Measurements from ENCODE around the gene SKAP1. TPM values are rescaled to one million over a fixed set of nuclear protein-coding genes. Genes with fewer than 3 reads are reported as not detected.
"Not testable (repeated sequence)": the region's sequence is repeated elsewhere in the genome, so short reads cannot be mapped to it uniquely, and the experiment has no call there.

Gene SKAP1
- total RNA-seq, 1 donor from 2014 or later = 0.27 TPM

DNA sequence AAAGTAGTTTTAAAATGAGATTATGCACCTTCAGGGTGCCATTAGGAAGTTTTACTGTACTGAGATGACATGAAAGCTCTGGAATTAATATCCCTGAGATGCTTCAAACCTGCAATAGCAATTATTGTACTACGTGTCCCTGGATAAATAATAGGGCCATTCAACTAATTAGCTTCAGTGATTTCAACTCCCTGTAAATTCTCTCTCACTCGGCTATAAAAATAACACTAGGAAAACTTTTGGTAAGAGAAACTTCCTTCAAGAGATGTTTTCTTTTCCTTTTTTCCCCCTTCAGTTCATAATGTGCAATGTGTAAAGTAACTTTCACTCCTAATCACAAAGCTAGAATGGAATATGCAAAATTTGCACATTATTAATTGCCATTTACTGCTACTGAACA is 176.0 kb downstream of the SKAP1 start:
- Histone ChIP-seq H3K36me3 (no peaks in the 10 kb centered on the region), H3K27me3 (ENCODE audit: low read depth) (peaks cover 59% of the 10 kb centered on the region), H3K9me3 (replicated peaks) (no peaks in the 10 kb centered on the region), H3K4me1 (no peaks in the 10 kb centered on the region), H3K4me3 (no peak overlapping the region), H3K27ac (replicated peaks) (no peak overlapping the region)
- intact Hi-C loops (cut with micrococcal nuclease) = no loop called here
- no peak for DNase-seq
- TF ChIP-seq, protein P1, sequence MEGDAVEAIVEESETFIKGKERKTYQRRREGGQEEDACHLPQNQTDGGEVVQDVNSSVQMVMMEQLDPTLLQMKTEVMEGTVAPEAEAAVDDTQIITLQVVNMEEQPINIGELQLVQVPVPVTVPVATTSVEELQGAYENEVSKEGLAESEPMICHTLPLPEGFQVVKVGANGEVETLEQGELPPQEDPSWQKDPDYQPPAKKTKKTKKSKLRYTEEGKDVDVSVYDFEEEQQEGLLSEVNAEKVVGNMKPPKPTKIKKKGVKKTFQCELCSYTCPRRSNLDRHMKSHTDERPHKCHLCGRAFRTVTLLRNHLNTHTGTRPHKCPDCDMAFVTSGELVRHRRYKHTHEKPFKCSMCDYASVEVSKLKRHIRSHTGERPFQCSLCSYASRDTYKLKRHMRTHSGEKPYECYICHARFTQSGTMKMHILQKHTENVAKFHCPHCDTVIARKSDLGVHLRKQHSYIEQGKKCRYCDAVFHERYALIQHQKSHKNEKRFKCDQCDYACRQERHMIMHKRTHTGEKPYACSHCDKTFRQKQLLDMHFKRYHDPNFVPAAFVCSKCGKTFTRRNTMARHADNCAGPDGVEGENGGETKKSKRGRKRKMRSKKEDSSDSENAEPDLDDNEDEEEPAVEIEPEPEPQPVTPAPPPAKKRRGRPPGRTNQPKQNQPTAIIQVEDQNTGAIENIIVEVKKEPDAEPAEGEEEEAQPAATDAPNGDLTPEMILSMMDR (IDR thresholded peaks at IDR 0.05; ENCODE audit: borderline replicate concordance) = no peak

GRCh38 chr17:48251950-48252349 is 178.1 kb downstream of the SKAP1 start:
- TF ChIP-seq, protein P1 (IDR thresholded peaks at IDR 0.05; ENCODE audit: borderline replicate concordance) = no peak
- intact Hi-C loops (cut with micrococcal nuclease) = no loop called here
- H3K27ac ChIP-seq (replicated peaks) = no peak overlapping the region

DNA sequence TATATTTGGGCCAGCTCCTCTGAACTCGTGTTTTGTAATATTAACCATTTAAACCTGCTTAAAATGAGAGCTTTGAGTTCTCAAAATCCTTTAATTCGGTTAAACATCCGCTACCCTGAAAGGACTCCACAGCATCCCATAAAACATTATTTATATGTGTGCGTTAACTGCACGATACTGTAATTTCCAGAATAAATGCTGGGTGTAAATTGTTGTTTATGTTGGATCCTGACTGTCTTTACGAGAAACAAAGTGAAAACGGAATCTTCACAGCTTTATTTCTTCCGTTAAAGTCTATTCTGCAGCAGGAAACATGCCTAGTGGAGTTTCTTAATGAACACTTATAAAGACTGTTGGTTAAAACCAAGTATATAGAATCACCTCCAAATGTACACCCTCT is 179.1 kb downstream of the SKAP1 start:
- H3K4me3 ChIP-seq = no peak overlapping the region
- no peaks in the 10 kb centered on the region for H3K4me1 ChIP-seq
- no peak for DNase-seq
- intact Hi-C loops (cut with micrococcal nuclease) = no loop called here
- H3K9me3 ChIP-seq (replicated peaks) = no peaks in the 10 kb centered on the region
- H3K27ac ChIP-seq (replicated peaks) = no peak overlapping the region
- peaks cover 56% of the 10 kb centered on the region for H3K27me3 ChIP-seq (ENCODE audit: low read depth)
- TF ChIP-seq, protein P1 (IDR thresholded peaks at IDR 0.05; ENCODE audit: borderline replicate concordance) = no peak
- H3K36me3 ChIP-seq = no peaks in the 10 kb centered on the region

More at GRCh38 chr17:48251950-48252349, 178.1 kb downstream of the SKAP1 start:
- Histone ChIP-seq H3K9me3 (replicated peaks) (no peaks in the 10 kb centered on the region), H3K4me1 (no peaks in the 10 kb centered on the region), H3K4me3 (no peak overlapping the region), H3K27me3 (ENCODE audit: low read depth) (peaks cover 55% of the 10 kb centered on the region), H3K36me3 (no peaks in the 10 kb centered on the region)
- no peak for DNase-seq

DNA sequence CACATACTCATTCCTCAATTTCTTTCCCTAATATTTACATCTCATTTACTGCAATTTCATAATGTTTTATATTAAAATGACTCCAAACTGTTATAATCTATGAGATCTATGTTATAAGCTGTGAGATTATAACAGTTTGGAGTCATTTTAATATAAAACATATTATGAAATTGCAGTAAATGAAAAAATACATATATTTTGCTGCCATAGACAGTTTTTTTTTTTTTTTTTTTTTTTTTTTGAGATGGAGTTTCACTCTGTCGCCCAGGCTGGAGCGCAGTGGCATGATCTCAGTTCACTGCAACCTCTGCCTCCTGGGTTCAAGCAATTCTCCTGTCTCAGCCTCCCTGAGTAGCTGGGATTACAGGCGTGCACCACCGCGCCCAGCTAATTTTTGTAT is 180.0 kb downstream of the SKAP1 start:
- intact Hi-C loops (cut with micrococcal nuclease) = not testable (repeated sequence)

GRCh38 chr17:48247603-48248002 is 182.4 kb downstream of the SKAP1 start:
- Histone ChIP-seq H3K4me3 (no peak overlapping the region), H3K36me3 (no peaks in the 10 kb centered on the region), H3K27me3 (ENCODE audit: low read depth) (peaks cover 35% of the 10 kb centered on the region), H3K4me1 (peaks cover 20% of the 10 kb centered on the region), H3K27ac (replicated peaks) (no peak overlapping the region), H3K9me3 (replicated peaks) (no peaks in the 10 kb centered on the region)
- TF ChIP-seq, protein P1 (IDR thresholded peaks at IDR 0.05; ENCODE audit: borderline replicate concordance) = no peak
- DNase-seq = no peak
- intact Hi-C loops (cut with micrococcal nuclease) = no loop called here

More for the DNA sequence above, 180.0 kb downstream of the SKAP1 start:
- H3K9me3 ChIP-seq (replicated peaks); H3K4me3 ChIP-seq; H3K4me1 ChIP-seq; H3K27ac ChIP-seq (replicated peaks); H3K36me3 ChIP-seq; DNase-seq: not testable (repeated sequence)
- peaks cover 55% of the 10 kb centered on the region for H3K27me3 ChIP-seq (ENCODE audit: low read depth)

GRCh38 chr17:48247038-48247437 is 183.0 kb downstream of the SKAP1 start:
- intact Hi-C loops (cut with micrococcal nuclease) = no loop called here
- H3K9me3 ChIP-seq (replicated peaks) = no peaks in the 10 kb centered on the region
- peaks cover 34% of the 10 kb centered on the region for H3K27me3 ChIP-seq (ENCODE audit: low read depth)
- no peak overlapping the region for H3K4me3 ChIP-seq
- peaks cover 25% of the 10 kb centered on the region for H3K4me1 ChIP-seq
- DNase-seq = no peak
- no peaks in the 10 kb centered on the region for H3K36me3 ChIP-seq
- TF ChIP-seq, protein P1 (IDR thresholded peaks at IDR 0.05; ENCODE audit: borderline replicate concordance) = no peak
- H3K27ac ChIP-seq (replicated peaks) = no peak overlapping the region
